Gastroesophageal sphincter (tissue), 4 donors: ENCODE results near the gene PPP3CB. TPM values are rescaled to one million over a fixed set of nuclear protein-coding genes. Genes with fewer than 3 reads are reported as not detected.

ENCODE experiments used
- small RNA-seq, 4 donors: library from RNA; depleted of rRNA; stranded (forward); fragments of <200 nt; gene quantifications; one replicate each; pipeline ENCODE3, GENCODE V24; 2016
- total RNA-seq, 4 donors: library from RNA; depleted of rRNA; stranded (reverse); fragments of >200 nt; gene quantifications; one replicate each; pipeline ENCODE4 v1.1.0, GENCODE V29; 2016

The PPP3CB gene
- total RNA-seq, 4 donors from 2014 or later: 69.2 to 121 (median 75.4) TPM

Small RNAs within 50 kb of the gene (small RNA-seq; reads per million reads assigned to genes)
- 0 reads per million in 4 donors for gene RNU6-883P

Other genes with a start within 250 kb of the PPP3CB start
- 10 to 100 TPM; 11.8 to 20.2 (median 14.3) TPM for gene DNAJC9, start 248.8 kb downstream of the PPP3CB start, total RNA-seq
- 10 to 100 TPM; 37.4 to 43.5 (median 40.3) TPM for gene MRPS16, start 243.4 kb downstream of the PPP3CB start, total RNA-seq
- gene CFAP70, start 137.2 kb downstream of the PPP3CB start, total RNA-seq: 1 to 10 TPM; 1.1 to 1.8 (median 1.2) TPM
- gene ANXA7, start 82.0 kb downstream of the PPP3CB start, total RNA-seq: 100 to 1,000 TPM; 119 to 144 (median 131) TPM
- 1 to 10 TPM in 3 of 4 donors, under 1 TPM in 1; 0.32 to 3.9 (median 2.4) TPM for gene MSS51, start 62.5 kb downstream of the PPP3CB start, total RNA-seq
- gene USP54, start 95.3 kb upstream of the PPP3CB start, total RNA-seq: 100 to 1,000 TPM in 1 of 4 donors, 10 to 100 TPM in 3; 27.1 to 106 (median 53.8) TPM
- not detected for gene MYOZ1, start 145.4 kb upstream of the PPP3CB start, total RNA-seq
- gene SYNPO2L, start 160.0 kb upstream of the PPP3CB start, total RNA-seq: under 1 TPM in 2 of 4 donors, not detected in 2; 0.15 to 0.16 TPM
- 1 to 10 TPM in 3 of 4 donors, under 1 TPM in 1; 0.72 to 7.8 (median 4.2) TPM for gene AGAP5, start 202.1 kb upstream of the PPP3CB start, total RNA-seq
- 10 to 100 TPM; 47.5 to 65.1 (median 49.6) TPM for gene SEC24C, start 248.3 kb upstream of the PPP3CB start, total RNA-seq